MM.1S (cell line): Measurements from ENCODE around the gene ARHGAP26.

Source experiments
- DNase-seq: peaks from one replicate; pipeline ENCODE4 v3.0.0-alpha.2; 2015
- H2AFZ ChIP-seq: fragments of 300-600 bp; sonication (generic); 2 replicates; pipeline ENCODE4 v1.6.0; 2016; ENCODE audit warnings: antibody characterized with exemption, low read length
- H3F3A ChIP-seq: fragments of 300-600 bp; sonication (generic); 2 replicates; pipeline ENCODE4 v1.6.1; 2016; ENCODE audit warnings: mild to moderate bottlenecking, antibody characterized with exemption, low read length, moderate library complexity, mixed read lengths; ENCODE audit not compliant: insufficient read depth
- H3K27ac ChIP-seq: fragments of 300-600 bp; sonication (generic); 2 replicates; pipeline ENCODE4 v1.5.1; 2016; ENCODE audit warnings: mild to moderate bottlenecking, low read length
- H3K27me3 ChIP-seq: fragments of 300-600 bp; sonication (generic); replicated peaks from 2 replicates; pipeline ENCODE4 v1.6.0; 2016; ENCODE audit warnings: low read length; ENCODE audit not compliant: insufficient read depth
- H3K36me3 ChIP-seq: fragments of 300-600 bp; sonication (generic); replicated peaks from 2 replicates; pipeline ENCODE4 v1.6.1; 2016; ENCODE audit warnings: mild to moderate bottlenecking, low read length, mixed read lengths; ENCODE audit not compliant: insufficient read depth
- H3K4me1 ChIP-seq: fragments of 300-600 bp; sonication (generic); 2 replicates; pipeline ENCODE4 v1.6.1; 2016; ENCODE audit warnings: low read length, mixed read lengths
- H3K4me2 ChIP-seq: fragments of 300-600 bp; sonication (generic); 2 replicates; pipeline ENCODE4 v1.6.0; 2016; ENCODE audit warnings: low read depth, low read length
- H3K4me3 ChIP-seq: fragments of 300-600 bp; sonication (generic); 2 replicates; pipeline ENCODE4 v1.5.1; 2016; ENCODE audit warnings: low read length, mixed read lengths
- H3K79me2 ChIP-seq: fragments of 300-600 bp; sonication (generic); 2 replicates; pipeline ENCODE4 v1.6.1; 2016; ENCODE audit warnings: mixed run types, low read length, mixed read lengths
- H3K9ac ChIP-seq: fragments of 300-600 bp; sonication (generic); 2 replicates; pipeline ENCODE4 v1.6.1; 2016; ENCODE audit warnings: low read length, mixed read lengths
- H3K9me2 ChIP-seq: fragments of 300-600 bp; sonication (generic); replicated peaks from 2 replicates; pipeline ENCODE4 v1.6.1; 2016; ENCODE audit warnings: mild to moderate bottlenecking, low read length, mixed read lengths; ENCODE audit not compliant: insufficient read depth
- H3K9me3 ChIP-seq: fragments of 300-600 bp; sonication (generic); replicated peaks from 2 replicates; pipeline ENCODE4 v1.6.1; 2016; ENCODE audit warnings: mild to moderate bottlenecking, low read length, mixed read lengths; ENCODE audit not compliant: insufficient read depth
- H4K20me1 ChIP-seq: fragments of 300-600 bp; sonication (generic); 2 replicates; pipeline ENCODE4 v1.6.1; 2016; ENCODE audit warnings: mild to moderate bottlenecking, low read length, moderate library complexity, mixed read lengths; ENCODE audit not compliant: insufficient read depth
- CTCF ChIP-seq: fragments of 300-600 bp; sonication (generic); IDR thresholded peaks from 2 replicates; pipeline ENCODE4 v1.5.1; 2016; ENCODE audit warnings: antibody characterized with exemption, low read length, mixed read lengths
- EZH2 ChIP-seq: fragments of 300-600 bp; sonication (generic); optimal IDR thresholded peaks from 2 replicates; pipeline ENCODE3; 2017; ENCODE audit warnings: low read depth, mild to moderate bottlenecking, antibody characterized with exemption, low read length, mixed read lengths
- EZH2phosphoT487 ChIP-seq: fragments of 300-600 bp; sonication (generic); IDR thresholded peaks from 2 replicates; pipeline ENCODE4 v1.6.1; 2018; ENCODE audit warnings: antibody characterized with exemption, low read length

Gene ARHGAP26

GRCh38 chr5:142783601-142784341 lies 13.6 kb downstream of the ARHGAP26 start:
- Histone ChIP-seq H3K79me2 (peaks cover 17% of the 10 kb centered on the region; the same call in 1 of the 2 replicates), H3K27ac (peak overlapping the region; percentile 24; the same call in 1 of the 2 replicates), H3K9me3 (no peaks in the 10 kb centered on the region), H3K36me3 (no peaks in the 10 kb centered on the region), H4K20me1 (no peaks in the 10 kb centered on the region), H3F3A (peaks cover 7% of the 10 kb centered on the region; the same call in 1 of the 2 replicates), H3K4me1 (peaks cover 26% of the 10 kb centered on the region), H3K27me3 (no peaks in the 10 kb centered on the region), H3K4me2 (peak overlapping the region; percentile 67), H3K4me3 (peak overlapping the region; percentile 8; the same call in 1 of the 2 replicates), H3K9me2 (no peaks in the 10 kb centered on the region), H3K9ac (0 out of 2 replicates have a peak overlapping the region, but pooled peaks have one; percentile 8), H2AFZ (peak overlapping the region; percentile 18; the same call in 1 of the 2 replicates)
- peak; percentile 52 for DNase-seq
- TF ChIP-seq EZH2phosphoT487, result no peak
- 0 out of 2 replicates have a peak, but pooled peaks have one; percentile 6 for TF ChIP-seq CTCF

DNA sequence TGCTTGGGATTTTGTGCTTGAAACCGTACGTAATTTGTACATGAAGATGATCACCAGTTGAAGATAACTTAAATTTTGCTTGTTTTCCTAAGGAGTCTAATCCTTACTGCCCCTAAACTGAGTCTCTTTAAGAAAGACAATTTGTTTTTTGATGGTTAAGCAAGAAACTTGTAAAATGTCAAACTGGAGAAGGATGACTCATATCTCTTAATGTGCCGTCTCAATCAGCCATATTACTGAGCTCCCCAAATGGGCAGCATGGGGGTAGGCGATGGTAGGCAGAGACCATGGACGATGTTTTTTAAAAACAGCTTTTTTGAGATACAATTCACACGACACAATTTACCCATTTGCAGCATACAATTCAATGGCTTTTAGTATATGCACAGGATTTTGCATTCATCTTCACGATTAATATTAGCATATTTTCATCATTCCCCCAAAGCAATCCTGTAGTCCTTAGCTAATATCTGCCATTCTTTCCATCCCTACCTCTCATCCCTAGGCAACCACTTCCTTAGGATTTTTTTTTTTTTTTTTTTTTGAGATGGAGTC lies 14.3 kb downstream of the ARHGAP26 start:
- Histone ChIP-seq H3F3A (peaks cover 7% of the 10 kb centered on the region; the same call in 1 of the 2 replicates), H3K9ac (no peak overlapping the region), H3K27ac (peak overlapping the region; percentile 24; the same call in 1 of the 2 replicates), H3K4me2 (peak overlapping the region; percentile 67), H3K27me3 (no peaks in the 10 kb centered on the region), H4K20me1 (no peaks in the 10 kb centered on the region), H3K79me2 (peaks cover 17% of the 10 kb centered on the region; the same call in 1 of the 2 replicates), H3K36me3 (no peaks in the 10 kb centered on the region), H3K4me1 (peaks cover 26% of the 10 kb centered on the region), H3K4me3 (no peak overlapping the region), H2AFZ (0 out of 2 replicates have a peak overlapping the region, but pooled peaks have one; percentile 18), H3K9me2 (no peaks in the 10 kb centered on the region), H3K9me3 (no peaks in the 10 kb centered on the region)
- DNase-seq, result no peak
- no peak for TF ChIP-seq EZH2
- TF ChIP-seq CTCF, result no peak
- TF ChIP-seq EZH2phosphoT487, result no peak

- DNase-seq, result no peak
- Histone ChIP-seq H3K27me3 (no peaks in the 10 kb centered on the region), H3K9me3 (no peaks in the 10 kb centered on the region), H3K9me2 (no peaks in the 10 kb centered on the region), H3K4me2 (no peak overlapping the region), H3F3A (peaks cover 7% of the 10 kb centered on the region; the same call in 1 of the 2 replicates), H3K36me3 (no peaks in the 10 kb centered on the region), H2AFZ (no peak overlapping the region), H3K27ac (no peak overlapping the region), H3K79me2 (peaks cover 14% of the 10 kb centered on the region; the same call in 1 of the 2 replicates), H3K4me1 (peaks cover 22% of the 10 kb centered on the region), H3K4me3 (no peak overlapping the region), H4K20me1 (no peaks in the 10 kb centered on the region), H3K9ac (no peak overlapping the region)
- TF ChIP-seq EZH2phosphoT487 (no peak), CTCF (no peak), EZH2 (no peak)
Observed at GRCh38 chr5:142785206-142785605, 15.0 kb downstream of the ARHGAP26 start.
